ENCODE data around the gene BATF3.

DNA sequence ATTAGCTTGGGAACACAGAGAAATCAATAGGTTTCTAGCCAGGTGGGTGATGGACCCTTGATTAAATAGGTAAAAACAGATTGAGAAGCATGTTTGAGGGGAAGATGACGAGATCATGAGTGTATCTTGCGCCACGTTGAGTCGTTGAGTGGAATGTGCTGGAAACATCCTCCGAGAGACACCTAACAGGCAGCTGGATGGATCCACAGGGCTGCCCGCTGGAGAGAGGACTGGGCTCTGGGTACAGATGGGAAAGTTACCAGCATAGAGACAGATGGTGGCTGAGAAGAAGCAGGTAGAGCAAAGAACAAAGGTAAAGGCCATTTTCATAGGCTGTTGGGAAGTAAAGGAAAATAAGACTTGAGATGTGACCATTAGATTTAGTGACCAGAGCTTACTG lies 15.6 kb downstream of the BATF3 start:
- TF ChIP-seq, protein P1, sequence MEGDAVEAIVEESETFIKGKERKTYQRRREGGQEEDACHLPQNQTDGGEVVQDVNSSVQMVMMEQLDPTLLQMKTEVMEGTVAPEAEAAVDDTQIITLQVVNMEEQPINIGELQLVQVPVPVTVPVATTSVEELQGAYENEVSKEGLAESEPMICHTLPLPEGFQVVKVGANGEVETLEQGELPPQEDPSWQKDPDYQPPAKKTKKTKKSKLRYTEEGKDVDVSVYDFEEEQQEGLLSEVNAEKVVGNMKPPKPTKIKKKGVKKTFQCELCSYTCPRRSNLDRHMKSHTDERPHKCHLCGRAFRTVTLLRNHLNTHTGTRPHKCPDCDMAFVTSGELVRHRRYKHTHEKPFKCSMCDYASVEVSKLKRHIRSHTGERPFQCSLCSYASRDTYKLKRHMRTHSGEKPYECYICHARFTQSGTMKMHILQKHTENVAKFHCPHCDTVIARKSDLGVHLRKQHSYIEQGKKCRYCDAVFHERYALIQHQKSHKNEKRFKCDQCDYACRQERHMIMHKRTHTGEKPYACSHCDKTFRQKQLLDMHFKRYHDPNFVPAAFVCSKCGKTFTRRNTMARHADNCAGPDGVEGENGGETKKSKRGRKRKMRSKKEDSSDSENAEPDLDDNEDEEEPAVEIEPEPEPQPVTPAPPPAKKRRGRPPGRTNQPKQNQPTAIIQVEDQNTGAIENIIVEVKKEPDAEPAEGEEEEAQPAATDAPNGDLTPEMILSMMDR (IDR thresholded peaks at IDR 0.05) = no peak
- TF ChIP-seq POLR2A (IDR thresholded peaks at IDR 0.05) = no peak
- no peak for TF ChIP-seq POLR2AphosphoS5 (IDR thresholded peaks at IDR 0.05; ENCODE audit: insufficient read depth in 1 of 2, low read depth in 1 of 2)

Data from vagina (tissue), 2 donors.